ENCODE data around the gene HOXC13.

GRCh38 chr12:53924521-53925405 is 13.9 kb upstream of the HOXC13 start:
- TF ChIP-seq POLR2AphosphoS5 (IDR thresholded peaks at IDR 0.05; ENCODE audit: low read depth, low read length) (no peak), POLR2A (IDR thresholded peaks at IDR 0.05; ENCODE audit: low read depth, low read length) (no peak), TAF1 (IDR thresholded peaks at IDR 0.05; ENCODE audit: borderline replicate concordance, low read depth, low read length) (no peak)
